Endothelial cell of umbilical vein (primary cell): Measurements from ENCODE around the gene PKP3. TPM values are rescaled to one million over a fixed set of nuclear protein-coding genes. Genes with fewer than 3 reads are reported as not detected.
A peak's percentile ranks its signal among the peaks of the same experiment; 100 is the strongest.

ENCODE experiments used
- BruUV-seq: library from RNA; stranded (reverse); fragments of 400-500 nt; replicated peaks from 2 replicates; lab custom pipeline; 2021; lab: Mats Ljungman, UMichigan
- CTCF ChIA-PET: fragments of 300-600, 350-600 bp; sonication (Branson Sonifier 250); formaldehyde crosslinking; loops from one replicate; lab custom pipeline; 2021; ENCODE audit warnings: antibody characterized with exemption, inconsistent platforms; lab: Charles Lee
- POLR2A ChIA-PET: fragments of 300-600, 350-600 bp; sonication (Branson Sonifier 250); formaldehyde crosslinking; loops from one replicate; lab custom pipeline; 2021; ENCODE audit warnings: antibody characterized with exemption, inconsistent platforms; lab: Charles Lee
- DNase-seq: peaks from one replicate; pipeline ENCODE4 v3.0.0-alpha.2; 2011; ENCODE audit warnings: low read depth, low spot score
- FAIRE-seq: peaks from 2 replicates; lab custom pipeline; 2011; peaks lifted over from hg19 to GRCh38; lab: Jason Lieb, UNC
- H2AFZ ChIP-seq: 2 replicates; pipeline ENCODE4 v1.6.0; 2012; ENCODE audit warnings: low read depth, low read length, control low read depth, inconsistent platforms
- H3K27ac ChIP-seq: 2 replicates; pipeline ENCODE4 v1.5.1; 2011; ENCODE audit warnings: low read depth, mild to moderate bottlenecking, control low read depth, low read length, moderate library complexity; ENCODE audit not compliant: insufficient read depth
- H3K27me3 ChIP-seq, 2 experiments: 2 replicates each; pipeline versions ENCODE4 v1.6.0 to v1.6.1; 2011; ENCODE audit warnings: low read length in 2 of 2, mixed read lengths in 1 of 2; ENCODE audit not compliant: control insufficient read depth in 2 of 2, insufficient read depth in 2 of 2
- H3K36me3 ChIP-seq, 2 experiments: 2 replicates in 1 of 2; 3 replicates in 1 of 2; pipeline ENCODE4 v1.5.1; 2011; ENCODE audit warnings: low read length in 2 of 2, mild to moderate bottlenecking in 1 of 2, moderate library complexity in 1 of 2; ENCODE audit not compliant: control insufficient read depth in 2 of 2, insufficient read depth in 2 of 2; ENCODE audit errors: extremely low read depth in 1 of 2
- H3K4me1 ChIP-seq: 3 replicates; pipeline ENCODE4 v1.5.1; 2011; ENCODE audit warnings: mild to moderate bottlenecking, low read length; ENCODE audit not compliant: control insufficient read depth, insufficient read depth; ENCODE audit errors: extremely low read depth
- H3K4me2 ChIP-seq: 2 replicates; pipeline ENCODE4 v1.6.1; 2011; ENCODE audit warnings: low read length, control low read depth, mixed read lengths; ENCODE audit not compliant: insufficient read depth
- H3K4me3 ChIP-seq, 3 experiments: fragments of 200-600 bp in 1 of 3; sonication (generic), shearing (Covaris generic) in 1 of 3; replicated peaks in 1 of 3; 2 replicates each; pipeline ENCODE4 v1.5.1; 2011 to 2016; ENCODE audit warnings: control low read depth in 3 of 3, low read length in 3 of 3, mild to moderate bottlenecking in 2 of 3, inconsistent platforms in 1 of 3, low read depth in 1 of 3, moderate library complexity in 1 of 3; ENCODE audit not compliant: insufficient read depth in 1 of 3
- H3K79me2 ChIP-seq: 2 replicates; pipeline ENCODE4 v1.6.0; 2012; ENCODE audit warnings: low read length, inconsistent platforms; ENCODE audit not compliant: control insufficient read depth, insufficient read depth
- H3K9ac ChIP-seq: replicated peaks from 2 replicates; pipeline ENCODE3; 2011; ENCODE audit warnings: low read length, control low read depth; ENCODE audit not compliant: insufficient read depth; ENCODE audit errors: extremely low read depth
- H3K9me1 ChIP-seq: replicated peaks from 3 replicates; pipeline ENCODE4 v1.6.0; 2011; ENCODE audit warnings: mild to moderate bottlenecking, low read length; ENCODE audit not compliant: control insufficient read depth, insufficient read depth; ENCODE audit errors: extremely low read depth
- H3K9me3 ChIP-seq: replicated peaks from 2 replicates; pipeline ENCODE4 v1.5.1; 2012; ENCODE audit warnings: low read length, inconsistent platforms; ENCODE audit not compliant: control insufficient read depth, insufficient read depth
- H4K20me1 ChIP-seq: replicated peaks from 2 replicates; pipeline ENCODE3; 2011; ENCODE audit warnings: mild to moderate bottlenecking, low read length; ENCODE audit not compliant: control insufficient read depth, insufficient read depth; ENCODE audit errors: extremely low read depth
- EZH2 ChIP-seq: IDR thresholded peaks from 2 replicates; pipeline ENCODE4 v1.6.1; 2012; ENCODE audit warnings: borderline replicate concordance, low read depth, mild to moderate bottlenecking, moderate library complexity, low read length, inconsistent platforms; ENCODE audit not compliant: severe bottlenecking
- FOS ChIP-seq: IDR thresholded peaks from 2 replicates; pipeline ENCODE4 v1.6.1; 2011; ENCODE audit warnings: mild to moderate bottlenecking, low read length, moderate library complexity, borderline replicate concordance; ENCODE audit not compliant: insufficient read depth
- GATA2 ChIP-seq: IDR thresholded peaks from 2 replicates; pipeline ENCODE4 v1.7.0; 2011; ENCODE audit warnings: low read depth, mild to moderate bottlenecking, moderate library complexity, mixed read lengths, low read length; ENCODE audit not compliant: insufficient read length, insufficient read depth
- MYC ChIP-seq: IDR thresholded peaks from one replicate; pipeline ENCODE4 v1.6.1; 2011; ENCODE audit warnings: mild to moderate bottlenecking, low read depth, low read length
- POLR2A ChIP-seq: IDR thresholded peaks from 2 replicates; pipeline ENCODE4 v1.6.1; 2012; ENCODE audit warnings: low read depth, mild to moderate bottlenecking, control low read depth, low read length
- POLR2AphosphoS5 ChIP-seq: IDR thresholded peaks from 2 replicates; pipeline ENCODE4 v1.6.1; 2012; ENCODE audit warnings: low read depth, mild to moderate bottlenecking, control low read depth, low read length, moderate library complexity; ENCODE audit not compliant: insufficient read depth
- dilution Hi-C: fragments of 300-500 bp; cut with MboI; formaldehyde crosslinking; loops from one replicate; pipeline ENCODE4 v1.15.0; 2019; ENCODE audit warnings: low sequenced_read_pairs; ENCODE audit not compliant: extremely low pct_ligation_motif_present
- intact Hi-C: fragments of 100-400 bp; cut with micrococcal nuclease; formaldehyde crosslinking; loops from one replicate; pipeline ENCODE4 v1.10.0; 2022
- polyA plus RNA-seq, 4 experiments: library from polyadenylated mRNA; depleted of rRNA in 3 of 4; stranded (reverse) in 3 of 4; unstranded in 1 of 4; fragments of >200 nt; gene quantifications; 2 replicates each; pipeline versions ENCODE4 v1.2.1 to v1.2.3, GENCODE V29; 2011 to 2012; ENCODE audit warnings: missing spikeins in 1 of 4
- total RNA-seq: library from RNA; stranded (reverse); gene quantifications from 2 replicates; pipeline ENCODE4 v1.2.3, GENCODE V29; 2021

PKP3 gene
- total and polyA plus RNA-seq, 2 donors (not counting 3 experiments of a cell fraction or from before 2014, with no cell fraction given): 0.27 to 0.59 TPM

DNA sequence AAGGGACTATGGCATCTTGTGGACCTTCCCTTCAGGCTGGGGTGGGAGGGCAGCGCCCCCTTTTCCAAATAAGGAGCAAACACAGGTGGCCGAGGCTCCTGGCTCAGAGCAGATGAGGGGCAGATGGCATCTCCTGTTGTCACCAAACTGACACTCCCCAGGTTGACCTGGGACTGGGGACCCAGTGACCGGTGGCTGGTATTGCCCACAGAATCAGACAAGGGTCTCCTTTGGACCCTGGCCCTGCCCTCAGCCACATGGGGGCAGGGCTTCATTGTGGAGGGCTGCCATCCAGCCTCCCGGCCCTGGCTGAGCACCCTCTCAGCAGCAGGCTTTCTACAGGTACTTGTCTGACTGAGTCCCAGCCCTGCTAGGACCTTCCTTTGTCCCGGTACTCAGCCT is 21.6 kb downstream of the PKP3 start:
- no peaks in the 10 kb centered on the region for H4K20me1 ChIP-seq
- no peaks in the 10 kb centered on the region for H3K79me2 ChIP-seq
- H3K9me1 ChIP-seq: no peaks in the 10 kb centered on the region
- H3K27me3 ChIP-seq: no peaks in the 10 kb centered on the region
- TF ChIP-seq EZH2: no peak
- TF ChIP-seq FOS: no peak
- no peak for TF ChIP-seq MYC
- peak; percentile 25 for TF ChIP-seq POLR2A
- POLR2A ChIA-PET: no interaction called here
- no peak for DNase-seq
- intact Hi-C loops (loop anchor here (1.0 to 2.0 kb wide), 3 partner anchors 8 to 91 kb away; partner anchors contain the start of gene RNH1), dilution Hi-C loops (no loop called here)
- H3K4me2 ChIP-seq: peak overlapping the region; percentile 69
- BruUV-seq: no TSS peak
- no peak overlapping the region for H3K9ac ChIP-seq
- no peaks in the 10 kb centered on the region for H3K36me3 ChIP-seq
- CTCF ChIA-PET: interaction anchor here (0.9 to 3.9 kb wide), 8 partner anchors 8 to 103 kb away, joined by 3 to 32 read pairs (median 4); no protein-coding TSS in a partner anchor
- H2AFZ ChIP-seq: no peak overlapping the region
- H3K4me3 ChIP-seq: no peak overlapping the region
- peaks cover 21% of the 10 kb centered on the region for H3K4me1 ChIP-seq
- peak; percentile 28 for FAIRE-seq
- peak overlapping the region; percentile 30 for H3K27ac ChIP-seq
- H3K9me3 ChIP-seq: no peaks in the 10 kb centered on the region

DNA sequence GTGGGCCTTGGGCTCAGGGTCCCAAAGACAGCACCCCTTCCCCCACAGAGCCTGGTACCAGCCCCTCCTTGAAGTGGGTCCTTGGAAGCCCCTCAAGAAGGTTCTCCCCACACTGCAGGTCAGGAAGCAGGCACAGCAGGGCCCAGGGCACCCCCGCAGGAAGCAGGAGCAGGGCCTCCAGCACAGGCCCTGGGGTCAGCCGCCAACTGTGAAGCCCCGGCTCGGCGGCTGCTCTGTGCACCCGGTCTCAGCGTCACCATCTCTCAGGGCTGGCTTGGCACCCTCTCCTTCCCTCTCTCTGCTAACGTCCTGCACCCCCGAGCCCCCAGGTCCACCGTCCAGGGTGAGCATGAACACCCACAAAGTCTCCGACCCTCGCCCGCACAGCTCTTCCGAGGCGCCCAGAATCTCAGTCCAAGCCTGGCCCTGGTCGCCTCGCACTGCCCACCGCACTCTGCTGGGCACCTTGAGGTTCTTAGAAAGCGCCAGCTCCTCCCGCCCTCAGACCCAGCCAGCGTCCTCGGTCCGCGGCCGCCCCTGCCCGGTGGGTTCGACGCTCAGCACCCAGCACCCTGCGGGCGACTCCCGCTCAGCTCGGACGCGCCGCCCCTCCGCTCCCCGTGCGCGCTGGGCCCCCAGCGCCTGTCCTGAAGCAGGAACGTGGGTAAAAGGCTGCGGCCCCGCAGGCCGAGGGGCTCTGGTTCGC is 22.2 kb downstream of the PKP3 start:
- Histone ChIP-seq H3K4me3 (peak overlapping the region in 2 of 3 experiments; percentile 30 to 40), H2AFZ (peak overlapping the region; percentile 65), H3K9me3 (no peaks in the 10 kb centered on the region), H3K4me2 (peak overlapping the region; percentile 69), H3K36me3 (no peaks in the 10 kb centered on the region), H3K9me1 (no peaks in the 10 kb centered on the region), H3K9ac (peak overlapping the region; percentile 23), H3K27me3 (no peaks in the 10 kb centered on the region), H3K79me2 (no peaks in the 10 kb centered on the region), H3K4me1 (peaks cover 21% of the 10 kb centered on the region), H4K20me1 (no peaks in the 10 kb centered on the region), H3K27ac (peak overlapping the region; percentile 30)
- POLR2A ChIA-PET: interaction anchor here (0.7 kb wide), 1 partner anchor 11 kb away, joined by 3 read pairs; no protein-coding TSS in a partner anchor
- TF ChIP-seq GATA2: no peak
- no peak for TF ChIP-seq MYC
- TF ChIP-seq EZH2: no peak
- TF ChIP-seq POLR2AphosphoS5: no peak
- dilution Hi-C loops: no loop called here
- DNase-seq: no peak
- FAIRE-seq: no peak
- CTCF ChIA-PET: interaction anchor here (1.0 to 2.0 kb wide), 7 partner anchors 9 to 165 kb away, joined by 3 to 20 read pairs (median 4); no protein-coding TSS in a partner anchor
- no TSS peak for BruUV-seq
- intact Hi-C loops: no loop called here
